ENCODE results near the gene PAPPA2.

The PAPPA2 gene

DNA sequence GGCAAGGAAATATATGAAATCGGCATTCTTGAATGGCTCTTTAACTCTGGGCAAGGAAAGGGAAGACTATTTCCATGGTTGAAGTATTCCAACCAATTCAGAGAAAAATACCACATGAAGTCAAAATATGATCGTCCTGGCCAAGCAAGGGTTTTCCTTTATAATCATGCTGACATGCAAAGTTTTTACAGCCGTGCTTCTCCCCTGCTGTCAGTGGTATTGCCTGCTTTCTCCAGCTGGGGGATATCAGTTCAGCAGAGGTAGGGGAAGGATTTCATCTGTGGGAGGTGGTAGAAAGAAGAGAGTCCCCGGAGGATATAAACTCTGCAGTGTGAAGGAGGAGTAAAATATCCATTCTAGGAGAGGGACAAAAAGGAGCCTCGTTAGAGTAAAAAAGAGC lies 322.8 kb downstream of the PAPPA2 start:
- no peaks in the 10 kb centered on the region for H3K27me3 ChIP-seq (ENCODE audit: insufficient read depth, low read length)
- H4K12ac ChIP-seq (ENCODE audit: low read depth, low read length) = no peak overlapping the region
- H3K4me3 ChIP-seq (ENCODE audit: low read depth, low read length) = no peak overlapping the region
- H2BK120ac ChIP-seq (ENCODE audit: insufficient read depth, low read length, poor library complexity) = peak overlapping the region; percentile 55
- peaks cover 20% of the 10 kb centered on the region for H3K79me1 ChIP-seq (ENCODE audit: low read length)
- peak overlapping the region; percentile 30 for H3K4me2 ChIP-seq (ENCODE audit: low read length)
- peak overlapping the region; percentile 62 for H4K91ac ChIP-seq (ENCODE audit: low read depth, low read length)
- no peak overlapping the region for H3K9ac ChIP-seq (ENCODE audit: low read length)
- H3K27ac ChIP-seq (ENCODE audit: low read depth, low read length) = peak overlapping the region; percentile 77
- no peak overlapping the region for H3K14ac ChIP-seq (ENCODE audit: low read length)
- peak overlapping the region; percentile 32 for H2BK5ac ChIP-seq (ENCODE audit: low read depth, low read length, poor library complexity)
- DNase-seq = no peak
- no peak overlapping the region for H2AFZ ChIP-seq (ENCODE audit: insufficient read depth, low read length, poor library complexity)
- no peaks in the 10 kb centered on the region for H3K36me3 ChIP-seq (ENCODE audit: control insufficient read depth in 1 of 2, insufficient read depth in 2 of 2, low read length in 2 of 2)
- no peak overlapping the region for H4K8ac ChIP-seq (ENCODE audit: low read depth, low read length)
- no peaks in the 10 kb centered on the region for H3K9me3 ChIP-seq (ENCODE audit: insufficient read depth, low read depth, low read length)
- WGBS (ENCODE audit: extremely low coverage, insufficient coverage, insufficient read length) = no CpG with 5 or more reads among the region's 5 CpGs
- H3K18ac ChIP-seq (ENCODE audit: low read length) = no peak overlapping the region
- no peak overlapping the region for H2AK5ac ChIP-seq (ENCODE audit: low read length)
- H3K4me1 ChIP-seq (ENCODE audit: control insufficient read depth in 1 of 2, insufficient read depth in 2 of 2, low read length in 2 of 2) = peaks cover 5 to 17% of the 10 kb centered on the region in 2 experiments
- no peak overlapping the region for H3K23ac ChIP-seq (ENCODE audit: low read length)
- no peaks in the 10 kb centered on the region for H3K79me2 ChIP-seq (ENCODE audit: control insufficient read depth, insufficient read depth, low read length, poor library complexity)
- H3K4ac ChIP-seq (ENCODE audit: low read depth, low read length) = no peak overlapping the region
- H2BK12ac ChIP-seq (ENCODE audit: low read length) = peak overlapping the region; percentile 45

DNA sequence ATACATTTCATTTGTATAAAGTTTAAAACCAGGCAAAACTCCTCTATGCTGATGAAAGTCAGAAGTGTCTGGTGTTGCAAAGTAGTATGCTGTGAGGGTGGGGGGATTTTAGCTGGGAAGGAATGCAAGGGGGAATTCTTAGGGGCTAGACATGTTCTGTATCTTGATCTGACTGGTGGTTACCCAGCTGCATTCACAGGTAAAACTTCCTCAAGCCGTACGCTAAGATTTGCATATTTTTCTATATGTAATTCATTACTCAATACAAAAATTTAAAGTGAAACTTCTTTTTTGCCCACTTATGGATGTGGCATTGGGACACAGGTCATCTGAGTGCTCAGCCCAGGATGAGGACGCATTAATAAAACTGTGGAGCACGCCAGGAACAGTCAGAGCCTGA lies 323.3 kb downstream of the PAPPA2 start:
- Histone ChIP-seq H3K9ac (ENCODE audit: low read length) (no peak overlapping the region), H4K8ac (ENCODE audit: low read depth, low read length) (no peak overlapping the region), H4K12ac (ENCODE audit: low read depth, low read length) (no peak overlapping the region), H3K14ac (ENCODE audit: low read length) (no peak overlapping the region), H3K4ac (ENCODE audit: low read depth, low read length) (no peak overlapping the region), H2BK120ac (ENCODE audit: insufficient read depth, low read length, poor library complexity) (peak overlapping the region; percentile 35), H3K4me3 (ENCODE audit: low read depth, low read length) (no peak overlapping the region), H3K79me1 (ENCODE audit: low read length) (peaks cover 20% of the 10 kb centered on the region), H3K18ac (ENCODE audit: low read length) (no peak overlapping the region), H3K27ac (ENCODE audit: low read depth, low read length) (peak overlapping the region; percentile 77), H3K9me3 (ENCODE audit: insufficient read depth, low read depth, low read length) (no peaks in the 10 kb centered on the region), H3K4me1 (ENCODE audit: control insufficient read depth in 1 of 2, insufficient read depth in 2 of 2, low read length in 2 of 2) (peaks cover 5 to 17% of the 10 kb centered on the region in 2 experiments), H3K36me3 (ENCODE audit: control insufficient read depth in 1 of 2, insufficient read depth in 2 of 2, low read length in 2 of 2) (no peaks in the 10 kb centered on the region), H3K23ac (ENCODE audit: low read length) (no peak overlapping the region), H2AK5ac (ENCODE audit: low read length) (no peak overlapping the region), H2BK5ac (ENCODE audit: low read depth, low read length, poor library complexity) (no peak overlapping the region), H3K4me2 (ENCODE audit: low read length) (peak overlapping the region; percentile 42), H3K27me3 (ENCODE audit: insufficient read depth, low read length) (no peaks in the 10 kb centered on the region), H4K91ac (ENCODE audit: low read depth, low read length) (no peak overlapping the region), H2AFZ (ENCODE audit: insufficient read depth, low read length, poor library complexity) (no peak overlapping the region), H2BK12ac (ENCODE audit: low read length) (no peak overlapping the region), H3K79me2 (ENCODE audit: control insufficient read depth, insufficient read depth, low read length, poor library complexity) (no peaks in the 10 kb centered on the region)
- WGBS (ENCODE audit: extremely low coverage, insufficient coverage, insufficient read length) = no CpG with 5 or more reads among the region's 4 CpGs
- DNase-seq = peak; percentile 35 to 51

DNA sequence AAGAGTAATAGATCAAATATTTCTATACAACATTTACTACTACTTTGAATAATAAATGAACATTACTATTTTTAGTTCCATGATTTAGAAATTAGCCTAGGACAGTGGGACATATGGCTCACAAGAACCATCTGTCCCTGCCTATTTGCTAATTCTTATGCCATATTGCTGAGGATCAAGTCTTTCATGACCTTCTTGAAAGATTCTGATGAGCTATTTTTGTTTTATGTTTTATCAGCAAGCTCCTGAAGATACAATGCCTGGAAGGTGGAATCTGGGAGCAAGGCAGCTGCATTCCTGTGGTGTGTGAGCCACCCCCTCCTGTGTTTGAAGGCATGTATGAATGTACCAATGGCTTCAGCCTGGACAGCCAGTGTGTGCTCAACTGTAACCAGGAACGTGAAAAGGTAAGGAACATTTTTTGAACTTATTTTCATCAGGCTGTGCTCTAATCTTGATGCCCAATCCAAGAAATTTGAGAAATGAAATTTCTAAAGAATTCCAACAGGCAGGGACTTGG lies 326.7 kb downstream of the PAPPA2 start:
- Histone ChIP-seq H3K4ac (ENCODE audit: low read depth, low read length) (no peak overlapping the region), H3K4me2 (ENCODE audit: low read length) (no peak overlapping the region), H3K79me1 (ENCODE audit: low read length) (peaks cover 22% of the 10 kb centered on the region), H2BK5ac (ENCODE audit: low read depth, low read length, poor library complexity) (peak overlapping the region; percentile 62), H3K27ac (ENCODE audit: low read depth, low read length) (peak overlapping the region; percentile 83), H3K79me2 (ENCODE audit: control insufficient read depth, insufficient read depth, low read length, poor library complexity) (no peaks in the 10 kb centered on the region), H3K4me3 (ENCODE audit: low read depth, low read length) (no peak overlapping the region), H3K18ac (ENCODE audit: low read length) (no peak overlapping the region), H2AFZ (ENCODE audit: insufficient read depth, low read length, poor library complexity) (no peak overlapping the region), H3K27me3 (ENCODE audit: insufficient read depth, low read length) (no peaks in the 10 kb centered on the region), H3K23ac (ENCODE audit: low read length) (no peak overlapping the region), H3K36me3 (ENCODE audit: control insufficient read depth in 1 of 2, insufficient read depth in 2 of 2, low read length in 2 of 2) (peaks cover 0 to 2% of the 10 kb centered on the region in 2 experiments), H3K9me3 (ENCODE audit: insufficient read depth, low read depth, low read length) (no peaks in the 10 kb centered on the region), H4K12ac (ENCODE audit: low read depth, low read length) (no peak overlapping the region), H3K9ac (ENCODE audit: low read length) (no peak overlapping the region), H2AK5ac (ENCODE audit: low read length) (no peak overlapping the region), H2BK12ac (ENCODE audit: low read length) (no peak overlapping the region), H3K14ac (ENCODE audit: low read length) (no peak overlapping the region), H2BK120ac (ENCODE audit: insufficient read depth, low read length, poor library complexity) (peak overlapping the region; percentile 35), H3K4me1 (ENCODE audit: control insufficient read depth in 1 of 2, insufficient read depth in 2 of 2, low read length in 2 of 2) (peaks cover 5 to 23% of the 10 kb centered on the region in 2 experiments), H4K8ac (ENCODE audit: low read depth, low read length) (no peak overlapping the region), H4K91ac (ENCODE audit: low read depth, low read length) (no peak overlapping the region)
- no CpG with 5 or more reads among the region's 1 CpG for WGBS (ENCODE audit: extremely low coverage, insufficient coverage, insufficient read length)
- DNase-seq = peak; percentile 78 to 89

DNA sequence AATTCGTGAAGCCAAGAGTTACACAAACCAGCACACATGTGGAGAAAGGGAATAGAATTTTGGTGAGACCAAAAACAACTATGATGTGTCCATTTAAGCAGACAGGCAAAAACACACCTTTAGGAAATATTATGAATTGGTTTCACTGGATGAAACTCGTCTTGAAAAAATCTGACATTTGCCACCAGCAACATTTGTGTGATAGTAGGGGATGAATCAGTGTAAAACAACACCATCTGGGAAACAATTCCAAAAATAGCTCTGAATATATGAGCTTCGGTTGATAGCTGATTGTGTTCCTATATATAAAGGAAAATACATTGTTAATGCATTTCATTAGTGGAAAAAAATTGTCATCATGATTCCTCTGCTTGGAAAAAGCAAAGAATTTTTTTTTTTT lies 327.8 kb downstream of the PAPPA2 start:
- Histone ChIP-seq H3K23ac (ENCODE audit: low read length) (no peak overlapping the region), H3K4me1 (ENCODE audit: control insufficient read depth in 1 of 2, insufficient read depth in 2 of 2, low read length in 2 of 2) (peaks cover 0 to 14% of the 10 kb centered on the region in 2 experiments), H4K91ac (ENCODE audit: low read depth, low read length) (no peak overlapping the region), H3K79me2 (ENCODE audit: control insufficient read depth, insufficient read depth, low read length, poor library complexity) (no peaks in the 10 kb centered on the region), H3K18ac (ENCODE audit: low read length) (no peak overlapping the region), H4K8ac (ENCODE audit: low read depth, low read length) (no peak overlapping the region), H2BK12ac (ENCODE audit: low read length) (no peak overlapping the region), H3K9me3 (ENCODE audit: insufficient read depth, low read depth, low read length) (no peaks in the 10 kb centered on the region), H3K14ac (ENCODE audit: low read length) (no peak overlapping the region), H3K4me2 (ENCODE audit: low read length) (no peak overlapping the region), H2BK120ac (ENCODE audit: insufficient read depth, low read length, poor library complexity) (no peak overlapping the region), H2AK5ac (ENCODE audit: low read length) (no peak overlapping the region), H3K79me1 (ENCODE audit: low read length) (peaks cover 11% of the 10 kb centered on the region), H3K4me3 (ENCODE audit: low read depth, low read length) (no peak overlapping the region), H3K36me3 (ENCODE audit: control insufficient read depth in 1 of 2, insufficient read depth in 2 of 2, low read length in 2 of 2) (peaks cover 0 to 2% of the 10 kb centered on the region in 2 experiments), H3K27ac (ENCODE audit: low read depth, low read length) (peak overlapping the region; percentile 83), H2AFZ (ENCODE audit: insufficient read depth, low read length, poor library complexity) (no peak overlapping the region), H3K9ac (ENCODE audit: low read length) (no peak overlapping the region), H3K4ac (ENCODE audit: low read depth, low read length) (no peak overlapping the region), H3K27me3 (ENCODE audit: insufficient read depth, low read length) (no peaks in the 10 kb centered on the region), H2BK5ac (ENCODE audit: low read depth, low read length, poor library complexity) (no peak overlapping the region), H4K12ac (ENCODE audit: low read depth, low read length) (no peak overlapping the region)
- WGBS (ENCODE audit: extremely low coverage, insufficient coverage, insufficient read length) = no CpG with 5 or more reads among the region's 3 CpGs
- no peak for DNase-seq

Data from trophoblast cell (in vitro differentiated cells and primary cell).